GM19468 (cell line): Measurements from ENCODE around the gene FAAP20.

Experiments used
- ATAC-seq: cut with Tn5 transposase; IDR thresholded peaks from one replicate; pipeline ENCODE4 v1.9.1; 2021; ENCODE audit warnings: mild to moderate bottlenecking, moderate library complexity, moderate number of reproducible peaks; ENCODE audit not compliant: unreplicated experiment; ENCODE audit errors: extremely low read depth

The FAAP20 gene

GRCh38 chr1:2181752-2182151 lies 12.8 kb downstream of the FAAP20 start:
- ATAC-seq: no peak

GRCh38 chr1:2181271-2181670 lies 13.3 kb downstream of the FAAP20 start:
- no peak for ATAC-seq

- ATAC-seq: no peak
These were observed 14.0 kb downstream of the FAAP20 start for GRCh38 chr1:2180297-2181245.

- no peak for ATAC-seq
These were observed 15.1 kb downstream of the FAAP20 start for GRCh38 chr1:2179283-2180013.

- ATAC-seq: no peak
These were observed 15.7 kb downstream of the FAAP20 start for GRCh38 chr1:2178875-2179274.

GRCh38 chr1:2177946-2178538 lies 16.5 kb downstream of the FAAP20 start:
- no peak for ATAC-seq

GRCh38 chr1:2177541-2177940 lies 17.0 kb downstream of the FAAP20 start:
- ATAC-seq: no peak

GRCh38 chr1:2176615-2177014 lies 18.0 kb downstream of the FAAP20 start:
- no peak for ATAC-seq

- no peak for ATAC-seq
These were observed 18.7 kb downstream of the FAAP20 start for GRCh38 chr1:2175681-2176454.

GRCh38 chr1:2175055-2175414 lies 19.5 kb downstream of the FAAP20 start:
- no peak for ATAC-seq

GRCh38 chr1:2174348-2175054 lies 20.1 kb downstream of the FAAP20 start:
- ATAC-seq: no peak

GRCh38 chr1:2173546-2174347 lies 20.8 kb downstream of the FAAP20 start:
- no peak for ATAC-seq

GRCh38 chr1:2172551-2173146 lies 21.9 kb downstream of the FAAP20 start:
- no peak for ATAC-seq

GRCh38 chr1:2172012-2172411 lies 22.6 kb downstream of the FAAP20 start:
- ATAC-seq: no peak

- ATAC-seq: no peak
These were observed 24.4 kb downstream of the FAAP20 start for GRCh38 chr1:2170211-2170610.

- no peak for ATAC-seq
These were observed 25.3 kb downstream of the FAAP20 start for GRCh38 chr1:2169200-2169836.

GRCh38 chr1:2168535-2168934 lies 26.0 kb downstream of the FAAP20 start:
- no peak for ATAC-seq

GRCh38 chr1:2168090-2168489 lies 26.5 kb downstream of the FAAP20 start:
- ATAC-seq: no peak
